ENCODE data around the gene NNMT.

Gene NNMT

GRCh38 chr11:114263513-114264170 is 32.6 kb upstream of the NNMT start:
- DNase-seq, result no peak

- DNase-seq, result no peak
These were observed 31.8 kb upstream of the NNMT start for GRCh38 chr11:114264381-114264780.

GRCh38 chr11:114265122-114265878 is 30.9 kb upstream of the NNMT start:
- DNase-seq, result no peak

GRCh38 chr11:114269498-114269897 is 26.7 kb upstream of the NNMT start:
- DNase-seq, result no peak

- no peak for DNase-seq
These were observed 25.5 kb upstream of the NNMT start for GRCh38 chr11:114270531-114271270.

- no peak for DNase-seq
These were observed 24.9 kb upstream of the NNMT start for GRCh38 chr11:114271316-114271715.

- no peak for DNase-seq
These were observed 23.9 kb upstream of the NNMT start for GRCh38 chr11:114272311-114272710.

- no peak for DNase-seq
These were observed 23.1 kb upstream of the NNMT start for GRCh38 chr11:114273071-114273470.

GRCh38 chr11:114273890-114274635 is 22.1 kb upstream of the NNMT start:
- DNase-seq, result no peak

GRCh38 chr11:114274637-114275036 is 21.6 kb upstream of the NNMT start:
- DNase-seq, result no peak

- DNase-seq, result no peak
These were observed 20.9 kb upstream of the NNMT start for GRCh38 chr11:114275280-114275679.

- no peak for DNase-seq
These were observed 20.1 kb upstream of the NNMT start for GRCh38 chr11:114276077-114276476.

GRCh38 chr11:114277637-114278341 is 18.4 kb upstream of the NNMT start:
- no peak for DNase-seq

GRCh38 chr11:114278342-114279065 is 17.7 kb upstream of the NNMT start:
- DNase-seq, result no peak

GRCh38 chr11:114279792-114280546 is 16.2 kb upstream of the NNMT start:
- DNase-seq, result no peak

GRCh38 chr11:114280696-114281095 is 15.5 kb upstream of the NNMT start:
- DNase-seq, result peak; percentile 93

- DNase-seq, result no peak
These were observed 14.7 kb upstream of the NNMT start for GRCh38 chr11:114281388-114281956.

GRCh38 chr11:114282488-114282887 is 13.7 kb upstream of the NNMT start:
- DNase-seq, result no peak

- DNase-seq, result no peak
These were observed 12.8 kb upstream of the NNMT start for GRCh38 chr11:114283422-114283821.

- DNase-seq, result peak; percentile 96
These were observed 12.2 kb upstream of the NNMT start for GRCh38 chr11:114284021-114284420.

GRCh38 chr11:114284914-114285313 is 11.3 kb upstream of the NNMT start:
- DNase-seq, result no peak

Measured in NCI-H69 (cell line).